K562 (cell line): ENCODE results near the gene KCNN3. TPM values are rescaled to one million over a fixed set of nuclear protein-coding genes. Genes with fewer than 3 reads are reported as not detected.
A peak's percentile ranks its signal among the peaks of the same experiment; 100 is the strongest.

Source experiments
- C11orf30 ChIP-seq: fragments of 450-650 bp; IDR thresholded peaks from 2 replicates; pipeline ENCODE4 v1.6.1; 2016; ENCODE audit warnings: low read depth, mild to moderate bottlenecking
- CLOCK ChIP-seq: fragments of 250-450 bp; sonication (Bioruptor Pico); IDR thresholded peaks from 2 replicates; pipeline ENCODE4 v1.4.0; 2020; ENCODE audit warnings: mild to moderate bottlenecking, moderate library complexity, borderline replicate concordance
- GTF2E2 ChIP-seq: fragments of 200-800 bp; sonication (Bioruptor generic); IDR thresholded peaks from 2 replicates; pipeline ENCODE4 v1.6.1; 2016; ENCODE audit warnings: missing genetic modification characterization, missing compliant biosample characterization
- HSF4 ChIP-seq: fragments of 250-450 bp; sonication (Bioruptor Pico); IDR thresholded peaks from 2 replicates; pipeline ENCODE4 v2.1.2; 2022; ENCODE audit warnings: mild to moderate bottlenecking, moderate library complexity, borderline replicate concordance
- MAX ChIP-seq: sonication (generic); formaldehyde crosslinking; IDR thresholded peaks from 2 replicates; pipeline ENCODE4 v1.9.0; 2022; ENCODE audit warnings: mild to moderate bottlenecking, missing genetic modification reagents
- NR2C1 ChIP-seq, 2 experiments: fragments of 450-650 bp; IDR thresholded peaks; 2 replicates each; pipeline ENCODE4 v1.6.1; 2017; ENCODE audit warnings: mild to moderate bottlenecking in 2 of 2, antibody characterized with exemption in 1 of 2, inconsistent platforms in 1 of 2, missing compliant biosample characterization in 1 of 2, missing genetic modification characterization in 1 of 2
- NR4A1 ChIP-seq, 2 experiments: fragments of 250-450 bp in 1 of 2; fragments of 450-650 bp in 1 of 2; sonication (Bioruptor Pico) in 1 of 2; IDR thresholded peaks; 2 replicates each; pipeline versions ENCODE4 v1.4.0 to v1.6.1; 2016 to 2020; ENCODE audit warnings: mild to moderate bottlenecking in 2 of 2, missing compliant biosample characterization in 1 of 2, missing genetic modification characterization in 1 of 2, moderate library complexity in 1 of 2
- PTBP1 ChIP-seq: fragments of 200-400 bp; formaldehyde crosslinking; IDR thresholded peaks from 2 replicates; pipeline ENCODE4 v1.6.1; 2017; ENCODE audit warnings: low read depth, low read length
- SPI1 ChIP-seq: IDR thresholded peaks from 2 replicates; pipeline ENCODE4 v1.6.1; 2011; ENCODE audit warnings: low read depth, low read length, control low read depth, borderline replicate concordance
- TCF3 ChIP-seq: sonication (generic); formaldehyde crosslinking; IDR thresholded peaks from 2 replicates; pipeline ENCODE4 v1.4.0; 2020; ENCODE audit warnings: mild to moderate bottlenecking, missing genetic modification reagents
- ZKSCAN8 ChIP-seq: fragments of 200-800 bp; sonication (Bioruptor generic); IDR thresholded peaks from 2 replicates; pipeline ENCODE4 v1.6.1; 2016; ENCODE audit warnings: missing genetic modification characterization, missing compliant biosample characterization
- ZNF175 ChIP-seq: fragments of 200-800 bp; sonication (Bioruptor generic); IDR thresholded peaks from 2 replicates; pipeline ENCODE4 v1.6.1; 2016; ENCODE audit warnings: low read depth, mild to moderate bottlenecking, missing genetic modification characterization, missing compliant biosample characterization
- ZNF407 ChIP-seq: fragments of 450-650 bp; IDR thresholded peaks from 2 replicates; pipeline ENCODE4 v1.6.1; 2016; ENCODE audit warnings: low read depth
- polyA plus RNA-seq, 8 experiments: library from polyadenylated mRNA; depleted of rRNA in 4 of 8; stranded (reverse) in 5 of 8; unstranded in 3 of 8; fragments of >200 nt; fragmentation: Nextera tagmentation in 2 of 8; fragmentation: Illumina TruSeq in 1 of 8; extraction: Ambion mirVana in 2 of 8; extraction: Trizol in 1 of 8; gene quantifications; 2 replicates each; pipeline versions ENCODE4 v1.2.1 to v1.2.3, GENCODE V29; 2011 to 2014; ENCODE audit warnings: inconsistent platforms in 1 of 8, missing spikeins in 1 of 8
- total RNA-seq, 7 experiments: library from RNA; depleted of rRNA in 6 of 7; stranded (reverse); fragments of >200 nt in 6 of 7; fragmentation: Illumina TruSeq in 2 of 7; extraction: Trizol in 2 of 7; gene quantifications; 2 replicates each; pipeline versions ENCODE4 v1.2.1 to v1.2.3, GENCODE V29; 2011 to 2021; ENCODE audit warnings: low replicate concordance in 1 of 7

KCNN3 gene
- total and polyA plus RNA-seq, 9 of the 15 experiments (the other 6 are each of a cell fraction or from before 2014, with no cell fraction given): 0.02 to 0.03 TPM; not detected in 7

- peak; percentile 90 for TF ChIP-seq MAX (CRISPR knock-in tag)
- TF ChIP-seq ZNF407: peak; percentile 77
- TF ChIP-seq ZNF175 (CRISPR knock-in tag): peak; percentile 43; the same call in 1 of the 2 replicates
- peak; percentile 34; the same call in 1 of the 2 replicates for TF ChIP-seq ZKSCAN8 (CRISPR knock-in tag)
- no peak for TF ChIP-seq PTBP1
- TF ChIP-seq SPI1: peak; percentile 84
- TF ChIP-seq CLOCK (CRISPR knock-in tag): 0 out of 2 replicates have a peak, but pooled peaks have one; percentile 57
- TF ChIP-seq NR2C1 (IDR thresholded peaks at IDR 0.05): peak; percentile 55; the same call in 1 of the 2 replicates
- peak; percentile 27; the same call in 1 of the 2 replicates for TF ChIP-seq NR2C1 (tag; IDR thresholded peaks at IDR 0.05)
- TF ChIP-seq GTF2E2: no peak
- no peak for TF ChIP-seq NR4A1 (CRISPR knock-in tag; IDR thresholded peaks at IDR 0.05)
- TF ChIP-seq NR4A1 (tag; IDR thresholded peaks at IDR 0.05): peak; percentile 27; the same call in 1 of the 2 replicates
- TF ChIP-seq TCF3 (CRISPR knock-in tag): no peak
- TF ChIP-seq HSF4 (CRISPR knock-in tag): peak; percentile 37; the same call in 1 of the 2 replicates
- TF ChIP-seq C11orf30: peak; percentile 85
Measured at GRCh38 chr1:154860156-154860870, 9.8 kb downstream of the KCNN3 start (continued).
